Superior temporal gyrus (tissue), 1 donor: ENCODE measurements around the gene ARMC12.
"Not testable (repeated sequence)": the region's sequence is repeated elsewhere in the genome, so short reads cannot be mapped to it uniquely, and the experiment has no call there.

Experiments
- DNase-seq: peaks from one replicate; pipeline ENCODE4 v3.0.0-alpha.2; 2016; ENCODE audit errors: extremely low spot score

Gene ARMC12, protein sequence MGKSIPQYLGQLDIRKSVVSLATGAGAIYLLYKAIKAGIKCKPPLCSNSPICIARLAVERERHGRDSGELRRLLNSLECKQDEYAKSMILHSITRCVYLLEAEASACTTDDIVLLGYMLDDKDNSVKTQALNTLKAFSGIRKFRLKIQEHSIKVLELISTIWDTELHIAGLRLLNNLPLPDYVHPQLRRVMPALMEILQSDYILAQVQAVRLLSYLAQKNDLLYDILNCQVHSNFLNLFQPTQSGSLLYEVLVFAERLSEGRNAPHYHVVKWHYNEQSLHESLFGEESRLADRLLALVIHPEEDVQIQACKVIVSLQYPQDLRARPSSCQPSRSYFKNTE

DNA sequence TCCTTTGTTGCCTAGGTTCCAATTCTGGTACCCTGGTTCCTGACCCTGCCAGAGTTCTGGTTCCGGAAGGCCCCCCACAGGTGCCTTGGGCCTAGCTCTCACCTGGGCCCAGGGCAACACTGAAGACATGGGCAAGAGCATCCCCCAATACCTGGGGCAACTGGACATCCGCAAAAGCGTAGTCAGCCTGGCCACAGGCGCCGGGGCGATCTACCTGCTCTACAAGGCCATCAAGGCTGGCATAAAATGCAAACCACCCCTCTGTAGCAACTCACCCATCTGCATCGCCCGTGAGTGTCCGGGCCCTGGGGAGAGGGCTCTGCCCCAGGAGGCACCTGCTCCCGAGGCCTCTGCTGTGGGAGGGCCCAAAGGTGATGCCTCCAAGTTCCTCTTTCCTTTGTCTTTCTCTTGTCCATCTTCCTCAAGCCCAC is at the start of gene ARMC12:
Gene ARMC12, plus strand, starts transcription at position 51 of the 431 bp plus-strand sequence. Its CDS starts 77 bp downstream, at position 128.
- no peak for DNase-seq

DNA sequence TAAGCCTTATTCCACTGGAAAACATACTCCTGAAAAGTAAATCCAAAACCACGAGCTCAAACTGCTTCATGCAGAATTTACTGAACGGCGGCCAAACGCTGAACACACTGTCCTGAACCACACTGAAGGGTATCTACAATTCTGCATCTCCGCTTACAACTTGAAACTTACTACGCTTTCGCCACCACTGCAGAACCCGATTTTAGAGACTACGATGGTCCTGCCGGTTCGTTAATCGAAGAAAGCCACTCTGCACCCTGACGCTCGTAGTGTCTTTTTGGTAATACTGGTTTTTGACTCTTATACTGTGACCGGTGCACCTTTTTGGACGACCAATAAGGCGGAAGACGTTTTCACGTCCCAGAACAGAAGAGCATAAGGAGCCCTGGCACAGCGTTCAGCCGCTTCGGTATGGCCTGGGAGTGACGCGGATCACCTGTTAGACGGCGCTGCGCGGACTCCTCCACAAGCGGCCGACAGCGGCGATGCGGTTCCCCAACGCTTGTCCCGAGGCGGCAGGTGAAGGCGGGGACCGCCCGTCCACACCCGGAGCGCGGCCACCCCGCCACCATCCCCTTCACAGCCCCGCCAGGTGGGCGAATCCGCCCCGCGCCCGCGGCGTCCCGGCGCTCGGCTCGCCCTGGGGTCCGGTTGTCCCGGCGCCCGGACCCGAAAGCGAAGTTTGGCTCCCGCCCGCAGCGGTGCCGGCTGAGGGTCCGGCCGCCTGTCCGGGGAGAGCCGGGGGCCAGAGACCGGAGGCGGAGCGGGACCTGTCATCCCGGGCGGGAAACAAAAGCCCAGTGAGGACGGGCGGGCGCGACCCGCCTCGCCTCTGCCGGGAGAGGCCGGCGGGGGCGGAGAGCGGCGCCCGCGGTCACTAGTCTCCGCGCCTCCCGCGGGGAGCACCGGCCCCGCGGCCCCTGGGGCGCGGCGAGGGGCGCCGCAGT is 48.9 kb upstream of the ARMC12 start:
- DNase-seq, result peak; percentile 45

DNA sequence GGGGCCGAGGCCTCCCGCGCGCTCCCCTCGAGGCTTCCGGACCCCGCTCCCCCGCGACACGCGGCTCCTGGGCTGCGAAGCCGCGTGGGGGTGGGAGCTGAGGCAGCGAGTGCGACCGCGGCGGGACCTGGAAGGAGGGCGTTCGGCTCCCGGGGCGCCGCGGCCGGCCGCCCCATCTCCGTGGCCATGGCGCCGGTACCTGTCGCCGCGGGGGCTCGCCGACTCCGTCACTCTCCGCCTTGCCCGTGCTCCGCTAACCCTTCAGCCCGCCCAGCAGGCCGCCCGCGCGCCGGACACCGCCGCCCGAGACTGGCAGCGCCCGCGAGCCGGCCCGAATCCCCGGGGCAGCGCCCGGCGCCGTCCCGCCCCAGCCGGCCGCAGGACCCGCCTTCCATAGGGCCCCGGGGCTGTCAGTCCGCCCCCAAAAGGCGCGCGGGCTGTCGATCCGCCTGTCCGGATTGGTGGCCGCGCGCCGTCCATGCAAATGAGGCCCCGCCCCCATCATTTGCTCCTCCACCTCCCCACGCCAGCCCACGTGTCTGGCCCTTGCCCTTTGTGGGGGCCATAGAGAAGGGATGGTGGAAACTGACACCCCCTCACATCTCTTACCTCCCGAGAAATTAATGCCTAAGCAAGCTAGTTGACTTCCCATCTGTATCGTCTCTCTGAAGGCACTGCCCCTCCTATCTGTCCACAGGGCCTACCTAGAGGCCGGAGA is 48.1 kb upstream of the ARMC12 start, which contains the start of gene FKBP5:
Gene FKBP5, minus strand, starts transcription at position 311 of the 718 bp plus-strand sequence. CDS start 46,091 bp downstream, outside the sequence.
- DNase-seq, result peak; percentile 91

DNA sequence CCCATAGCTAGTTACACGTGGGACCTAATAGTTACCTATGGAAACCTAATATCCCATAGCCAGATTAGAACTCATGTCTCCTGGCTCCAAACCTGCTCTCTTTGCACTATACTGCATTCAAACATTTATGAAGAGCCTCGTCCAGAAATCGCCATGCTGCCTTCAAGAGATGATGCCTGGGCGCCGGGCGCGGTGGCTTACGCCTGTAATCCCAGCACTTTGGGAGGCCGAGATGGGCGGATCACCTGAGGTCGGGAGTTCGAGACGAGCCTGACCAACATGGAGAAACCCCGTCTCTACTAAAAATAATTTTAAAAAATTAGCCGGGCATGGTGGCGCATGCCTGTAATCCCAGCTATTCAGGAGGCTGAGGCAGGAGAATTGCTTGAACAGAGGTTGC is 46.8 kb upstream of the ARMC12 start:
- not testable (repeated sequence) for DNase-seq

DNA sequence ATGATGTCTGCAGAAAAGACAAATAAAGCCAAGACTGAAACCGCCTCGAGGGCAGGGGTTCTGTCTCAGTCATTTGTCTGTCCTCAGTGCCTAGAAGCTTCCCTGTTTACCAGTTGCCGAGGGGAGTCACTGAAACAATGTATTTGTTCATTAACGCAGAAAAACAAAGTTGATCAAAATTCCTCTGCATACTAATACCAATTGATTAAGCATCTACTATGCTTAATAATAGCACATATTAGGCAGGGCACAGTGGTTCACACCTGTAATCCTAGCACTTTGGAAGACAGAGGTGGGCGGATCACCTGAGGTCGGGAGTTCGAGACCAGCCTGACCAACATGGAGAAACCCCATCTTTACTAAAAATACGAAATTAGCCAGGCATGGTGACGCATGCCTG is 46.3 kb upstream of the ARMC12 start:
- no peak for DNase-seq

DNA sequence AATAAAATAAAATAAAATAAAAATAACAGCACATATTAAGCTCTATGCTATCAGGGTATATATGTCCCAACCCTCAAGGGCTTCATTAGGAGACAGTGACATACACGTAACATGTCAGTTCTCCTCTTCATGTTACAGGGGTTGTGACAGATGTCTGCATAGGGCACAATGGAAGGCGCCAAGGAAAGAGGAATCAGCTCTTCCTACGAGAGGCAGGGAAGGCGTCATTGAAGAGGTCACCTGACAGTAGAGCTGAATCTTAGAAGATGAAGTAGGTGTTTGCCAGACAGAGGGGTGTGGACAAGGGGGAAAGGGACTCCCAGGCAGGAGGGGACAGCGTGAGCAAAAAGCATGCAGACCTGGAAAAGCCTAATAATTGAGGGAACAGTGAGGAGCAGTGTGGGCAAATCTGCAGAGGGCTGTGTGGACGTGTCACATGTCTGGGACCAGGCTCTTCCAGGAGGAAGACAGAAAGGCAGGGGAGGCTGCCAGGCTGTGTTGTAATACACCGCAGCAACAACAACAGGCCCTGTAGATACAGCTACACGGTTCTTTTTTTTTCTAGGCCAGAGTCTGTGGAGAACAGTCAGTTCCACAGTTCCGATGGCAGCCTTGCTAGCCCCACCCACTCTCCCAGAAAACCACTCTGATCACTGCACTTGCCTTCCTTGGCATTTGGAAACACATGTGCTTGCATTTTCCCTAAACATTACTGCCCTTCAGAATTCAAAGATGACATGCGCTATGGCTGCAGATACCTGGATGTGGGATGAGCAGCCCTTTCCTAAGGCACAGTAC is 45.6 kb upstream of the ARMC12 start:
- peak; percentile 71 for DNase-seq

DNA sequence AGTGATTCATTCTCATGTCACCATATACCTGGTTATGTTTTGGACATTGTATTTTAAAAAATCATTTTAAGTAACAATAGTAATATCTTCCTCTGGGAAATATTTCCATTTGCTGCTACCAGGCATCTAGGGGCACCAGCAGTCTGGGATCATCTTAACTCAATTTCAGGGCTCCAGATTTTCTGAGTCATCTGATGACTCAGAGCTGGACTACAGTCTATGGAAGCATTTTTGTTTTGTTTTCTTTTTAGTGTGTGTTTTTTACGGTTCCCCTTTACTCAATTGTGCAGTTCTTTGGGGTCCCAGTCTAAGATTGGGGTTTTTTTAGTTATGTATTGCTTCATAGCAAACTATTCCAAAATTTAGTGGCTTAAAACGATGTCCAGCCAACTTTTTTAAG is 42.4 kb upstream of the ARMC12 start:
- no peak for DNase-seq

DNA sequence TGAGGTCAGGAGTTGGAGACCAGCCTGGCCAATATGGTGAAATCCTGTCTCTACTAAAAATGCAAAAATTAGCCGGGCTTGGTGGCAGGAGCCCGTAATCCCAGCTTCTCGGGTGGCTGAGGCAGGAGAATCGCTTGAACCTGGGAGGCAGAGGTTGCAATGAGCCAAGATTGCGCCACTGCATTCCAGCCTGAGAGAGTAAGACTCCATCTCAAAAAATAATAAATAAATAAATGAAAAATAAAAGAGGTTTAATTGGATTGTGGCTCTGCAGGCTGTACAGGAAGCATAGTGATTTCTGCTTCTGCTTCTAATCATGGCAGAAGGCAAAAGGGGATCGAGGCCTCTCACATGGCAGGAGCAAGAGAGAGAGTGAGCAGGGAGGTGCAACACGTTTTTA is 38.4 kb upstream of the ARMC12 start:
- not testable (repeated sequence) for DNase-seq

DNA sequence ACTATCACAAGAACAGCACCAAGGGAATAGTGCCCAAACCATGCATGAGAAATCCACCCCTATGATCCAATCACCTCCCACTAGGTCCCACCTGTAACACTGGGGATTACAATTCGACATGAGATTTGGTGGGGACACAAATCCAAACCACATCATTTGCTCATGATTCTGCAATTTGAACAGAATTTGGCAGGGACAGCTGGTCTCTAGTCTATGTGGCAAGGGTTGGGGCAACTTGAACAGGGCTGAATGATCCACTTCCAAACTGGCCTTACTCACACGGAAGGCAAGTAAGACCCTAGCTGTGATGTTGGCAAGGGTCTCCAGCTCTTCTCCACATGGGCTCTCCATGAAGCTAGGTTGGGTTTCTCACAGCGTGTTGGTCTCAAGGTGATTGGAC is 38.0 kb upstream of the ARMC12 start:
- DNase-seq, result no peak

DNA sequence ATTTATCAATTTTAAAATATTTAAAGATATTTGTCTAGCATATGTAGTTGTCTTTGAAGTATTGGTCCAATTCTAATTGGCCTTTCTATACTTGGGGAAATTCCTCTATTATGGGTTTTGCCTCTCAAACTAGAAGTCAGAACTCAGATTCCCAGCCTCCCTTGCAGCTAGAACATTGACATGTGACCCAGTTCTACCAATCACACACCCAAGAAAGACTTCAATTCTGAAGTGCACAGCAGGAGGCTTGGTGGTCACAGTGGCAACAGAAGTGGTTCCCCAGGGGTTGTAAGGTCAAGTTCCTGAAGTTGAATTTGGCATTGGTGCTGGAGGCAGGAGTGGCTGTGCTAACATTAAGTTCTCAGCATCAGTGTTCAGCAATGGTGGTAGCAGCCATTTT is 33.3 kb upstream of the ARMC12 start:
- DNase-seq, result no peak

DNA sequence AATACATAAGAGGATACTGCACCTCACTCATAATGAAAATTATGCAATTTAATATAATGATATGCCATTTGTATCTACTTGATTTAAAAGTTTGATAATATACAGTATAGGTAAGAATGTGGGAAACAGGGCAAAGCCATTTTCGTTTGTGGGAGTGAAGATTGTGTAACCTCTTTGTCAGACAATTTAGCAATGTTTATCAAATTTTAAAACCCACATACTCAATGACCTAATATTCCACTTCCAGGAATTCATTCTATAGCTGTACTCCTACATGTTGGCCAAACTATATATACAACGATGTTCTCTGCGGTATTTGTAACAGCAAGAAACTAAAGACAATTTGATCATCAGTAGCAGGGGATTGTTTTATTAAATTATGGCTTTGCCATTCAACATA is 30.4 kb upstream of the ARMC12 start:
- no peak for DNase-seq

DNA sequence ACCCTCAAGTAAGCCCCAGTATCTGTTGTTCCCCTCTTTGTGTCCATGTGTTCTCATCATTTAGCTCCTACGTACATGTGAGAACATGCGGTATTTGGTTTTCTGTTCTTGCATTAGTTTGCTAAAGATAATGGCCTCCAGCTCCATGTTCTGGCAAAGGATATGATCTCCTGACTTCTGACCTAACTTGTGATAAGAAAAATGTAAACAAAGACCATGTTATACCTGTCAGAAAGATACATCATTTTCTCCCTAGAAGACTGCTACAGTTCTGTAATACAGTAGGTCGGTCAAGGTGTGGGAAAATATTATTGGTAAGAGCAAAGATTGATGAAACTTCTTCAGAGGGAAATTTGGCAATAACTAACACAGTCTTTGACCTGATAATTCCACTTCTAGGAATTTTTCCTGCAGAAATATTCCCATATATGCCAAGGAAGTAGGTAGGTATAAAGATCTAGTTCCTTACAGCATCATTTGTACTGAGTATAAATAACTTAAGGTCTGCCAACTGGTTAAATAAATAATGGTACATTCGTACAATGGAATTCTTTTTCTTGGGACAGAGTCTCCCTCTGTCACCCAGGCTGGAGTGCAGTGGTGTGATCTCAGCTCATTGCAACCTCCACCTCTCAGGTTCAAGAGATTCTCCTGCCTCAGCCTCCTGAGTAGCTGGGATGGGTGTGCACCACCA is 29.0 kb upstream of the ARMC12 start:
- DNase-seq, result no peak

DNA sequence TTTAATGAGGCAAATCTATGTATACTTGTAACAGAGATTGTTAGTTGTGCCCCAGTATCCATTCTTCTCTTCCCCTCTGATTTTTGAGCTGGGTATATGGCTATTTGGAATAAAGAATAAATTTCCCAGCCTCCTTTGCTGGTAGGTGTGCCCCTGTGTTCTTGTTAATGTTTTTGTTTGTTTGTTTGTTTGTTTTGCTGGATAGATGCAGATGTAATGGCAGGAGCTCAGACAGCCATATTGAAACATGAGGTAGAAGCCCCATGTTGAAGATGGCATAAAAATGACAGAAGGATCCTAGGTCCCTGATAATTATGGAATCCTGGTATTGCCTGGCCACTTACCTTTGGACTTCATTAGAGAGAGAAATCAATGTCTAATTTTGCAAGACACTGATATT is 28.2 kb upstream of the ARMC12 start:
- DNase-seq, result no peak

DNA sequence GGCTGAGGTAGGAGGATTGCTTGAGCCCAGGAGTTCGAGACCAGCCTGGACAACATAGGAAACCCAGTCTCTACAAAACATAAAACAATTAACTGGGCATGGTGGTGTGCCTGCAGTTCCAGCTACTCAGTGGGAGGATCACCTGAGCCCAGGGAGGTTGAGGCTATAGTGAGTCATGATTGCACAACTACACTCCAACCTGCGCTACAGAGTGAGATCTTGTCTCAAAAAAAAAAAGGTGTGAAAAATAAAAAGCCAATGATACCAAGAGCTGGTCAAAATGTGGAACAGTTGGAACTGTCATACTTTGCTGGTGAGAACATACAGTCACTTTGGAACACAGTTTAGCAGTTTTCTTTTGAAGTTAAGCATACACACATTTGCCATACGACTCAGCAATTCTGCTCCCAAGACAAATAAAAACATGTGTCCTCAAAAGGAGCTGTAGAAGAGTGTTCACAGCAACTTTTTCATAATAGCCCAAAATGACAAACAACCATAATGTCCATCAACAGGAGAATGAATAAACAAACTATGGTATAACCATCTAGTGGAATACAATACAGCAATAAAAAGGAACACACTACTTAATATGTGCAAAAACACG is 26.5 kb upstream of the ARMC12 start:
- no peak for DNase-seq

DNA sequence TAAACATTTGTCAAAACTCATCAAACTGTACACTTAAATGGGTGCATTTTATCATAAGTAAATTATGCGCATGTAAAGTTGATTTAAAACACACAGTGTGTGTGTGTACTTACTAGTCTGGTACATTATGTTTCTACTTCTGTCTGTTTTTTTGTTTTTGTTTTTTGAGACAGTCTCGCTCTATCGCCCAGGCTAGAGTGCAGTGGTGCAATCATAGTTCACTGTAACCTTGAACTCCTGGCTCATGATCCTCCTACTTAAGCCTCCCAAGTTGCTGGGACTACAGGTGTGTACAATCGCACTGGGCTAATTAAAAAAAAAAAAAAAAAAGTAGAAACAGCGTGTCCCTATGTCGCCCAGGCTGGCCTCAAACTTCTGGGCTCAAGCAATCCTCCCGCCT is 25.1 kb upstream of the ARMC12 start:
- no peak for DNase-seq

DNA sequence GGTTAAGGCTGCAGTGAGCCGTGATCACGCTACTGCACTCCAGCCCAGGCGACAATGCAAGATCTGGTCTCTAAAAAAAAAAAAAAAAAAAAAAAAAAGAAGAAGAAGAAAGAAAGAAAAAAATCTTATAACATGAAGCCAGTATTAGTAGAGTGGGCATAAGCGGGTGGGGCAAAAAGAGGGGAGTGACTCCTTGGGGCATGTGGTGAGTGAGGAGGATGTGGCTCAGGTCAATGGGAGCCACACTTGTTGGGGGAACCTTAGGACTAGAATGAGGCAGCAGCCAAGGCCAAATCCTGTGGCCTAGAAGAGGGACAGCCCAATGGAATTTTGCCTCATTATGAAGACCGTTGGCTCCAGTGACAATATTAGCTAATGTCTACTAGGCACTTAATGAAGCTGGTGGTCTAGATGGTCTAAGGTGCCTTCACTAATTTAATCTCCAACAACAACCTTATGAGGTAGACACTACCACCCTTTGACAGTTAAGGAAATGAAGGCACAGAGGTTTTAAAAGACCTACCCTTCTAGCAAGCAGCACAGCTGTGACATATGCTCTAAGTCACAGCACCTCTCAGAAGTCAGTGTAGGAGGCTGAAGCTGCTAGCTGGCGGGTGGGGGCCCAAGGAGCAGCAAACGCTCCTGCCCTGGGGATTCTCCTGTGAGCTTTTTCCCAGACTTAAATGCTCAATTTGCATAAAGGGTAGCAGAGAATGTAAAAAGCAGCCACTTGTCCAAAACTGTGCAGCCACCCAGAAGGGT is 23.6 kb upstream of the ARMC12 start:
- DNase-seq, result no peak

DNA sequence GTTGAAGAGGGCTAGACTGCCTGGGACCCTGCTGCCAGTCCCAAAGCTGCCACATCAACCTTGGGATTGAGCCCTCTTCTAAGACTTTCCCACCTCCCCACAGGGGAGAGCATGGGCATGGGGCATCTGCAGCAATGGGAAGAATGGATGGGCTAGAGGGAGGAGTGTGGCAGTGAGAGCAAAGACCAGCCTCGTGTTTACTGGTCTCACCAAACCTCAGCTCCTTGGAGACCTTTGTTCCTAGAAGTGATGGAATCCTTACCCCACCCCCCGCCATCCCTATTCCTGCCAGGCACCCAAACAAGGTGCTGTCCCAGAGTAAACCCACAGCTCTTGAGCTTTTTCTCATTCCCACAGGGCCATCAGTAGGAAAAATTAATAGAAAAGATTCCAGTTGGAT is 20.0 kb upstream of the ARMC12 start:
- no peak for DNase-seq

DNA sequence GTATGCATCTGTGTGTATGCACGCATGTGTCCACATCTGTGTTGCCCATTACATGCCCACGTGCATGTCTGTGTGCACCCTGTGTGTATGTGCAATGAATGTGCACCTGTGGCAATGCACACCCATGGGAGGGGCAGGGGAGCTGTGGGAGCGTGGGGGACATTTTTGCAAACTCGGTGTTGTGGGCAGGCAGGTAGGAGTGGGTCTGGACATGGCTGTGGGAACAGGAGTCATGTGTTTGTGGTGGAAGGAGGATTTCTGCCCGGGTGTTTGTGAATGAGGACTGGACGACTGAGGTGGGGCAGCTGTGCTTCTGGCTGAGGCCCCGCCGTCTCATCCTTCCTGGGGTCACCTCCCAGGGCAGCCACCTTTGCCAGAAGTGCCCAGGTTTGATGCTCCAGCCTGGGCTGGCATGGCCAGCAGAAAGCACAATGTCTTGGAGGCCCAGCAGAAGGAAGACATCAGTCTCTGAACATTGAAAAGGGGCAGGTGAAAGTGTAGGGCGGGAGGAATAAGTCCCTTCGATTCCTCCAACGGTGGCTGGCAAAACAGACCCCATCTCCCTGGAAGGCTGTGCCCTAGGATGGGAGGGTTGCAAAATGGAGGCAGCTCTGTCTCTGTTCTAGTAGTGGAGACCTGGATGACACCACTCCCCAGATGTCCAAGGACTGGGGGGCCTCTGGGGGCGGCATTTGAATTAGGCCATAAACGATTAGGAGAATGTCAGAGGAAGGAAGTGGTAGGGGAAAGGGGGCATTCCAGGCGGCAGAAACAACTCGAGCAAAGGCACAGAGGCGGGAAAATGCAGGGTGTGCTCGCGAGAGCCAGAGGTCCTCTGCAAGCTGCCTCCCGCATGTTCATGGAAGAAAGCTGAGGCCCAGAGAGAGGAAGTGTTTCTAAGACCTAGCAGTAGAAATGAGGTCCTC is 19.1 kb upstream of the ARMC12 start:
- DNase-seq, result no peak
